ENCODE data around the gene GPR39. TPM values are rescaled to one million over a fixed set of nuclear protein-coding genes. Genes with fewer than 3 reads are reported as not detected.

Gene GPR39
- polyA plus RNA-seq, 4 donors = 0.22 to 4.9 (median 3.9) TPM

GRCh38 chr2:132589966-132590365, 173.4 kb downstream of the GPR39 start:
- DNase-seq (ENCODE audit: low read depth in 4 of 4, low spot score in 3 of 4) = no peak

- no peak for DNase-seq (ENCODE audit: low read depth in 4 of 4, low spot score in 3 of 4)
These were observed 176.6 kb downstream of the GPR39 start for GRCh38 chr2:132593171-132593570.

- no peak for DNase-seq (ENCODE audit: low read depth in 4 of 4, low spot score in 3 of 4)
These were observed 178.6 kb downstream of the GPR39 start for GRCh38 chr2:132595186-132595585.

GRCh38 chr2:132595693-132596092, 179.1 kb downstream of the GPR39 start:
- no peak for DNase-seq (ENCODE audit: low read depth in 4 of 4, low spot score in 3 of 4)

GRCh38 chr2:132597166-132597565, 180.6 kb downstream of the GPR39 start:
- no peak for DNase-seq (ENCODE audit: low read depth in 4 of 4, low spot score in 3 of 4)

- DNase-seq (ENCODE audit: low read depth in 4 of 4, low spot score in 3 of 4) = no peak
These were observed 181.2 kb downstream of the GPR39 start for GRCh38 chr2:132597831-132598230.

- DNase-seq (ENCODE audit: low read depth in 4 of 4, low spot score in 3 of 4) = no peak
These were observed 181.9 kb downstream of the GPR39 start for GRCh38 chr2:132598536-132598935.

- DNase-seq (ENCODE audit: low read depth in 4 of 4, low spot score in 3 of 4) = no peak
These were observed 183.0 kb downstream of the GPR39 start for GRCh38 chr2:132599556-132599955.

- DNase-seq (ENCODE audit: low read depth in 4 of 4, low spot score in 3 of 4) = no peak
These were observed 188.0 kb downstream of the GPR39 start for GRCh38 chr2:132604561-132604960.

GRCh38 chr2:132605236-132606180, 188.9 kb downstream of the GPR39 start:
- DNase-seq (ENCODE audit: low read depth in 4 of 4, low spot score in 3 of 4) = no peak

GRCh38 chr2:132606649-132607048, 190.0 kb downstream of the GPR39 start:
- DNase-seq (ENCODE audit: low read depth in 4 of 4, low spot score in 3 of 4) = no peak

GRCh38 chr2:132607426-132608090, 191.0 kb downstream of the GPR39 start:
- no peak for DNase-seq (ENCODE audit: low read depth in 4 of 4, low spot score in 3 of 4)

- DNase-seq (ENCODE audit: low read depth in 4 of 4, low spot score in 3 of 4) = no peak
These were observed 191.7 kb downstream of the GPR39 start for GRCh38 chr2:132608311-132608710.

GRCh38 chr2:132609101-132609890, 192.7 kb downstream of the GPR39 start:
- no peak for DNase-seq (ENCODE audit: low read depth in 4 of 4, low spot score in 3 of 4)

- no peak for DNase-seq (ENCODE audit: low read depth in 4 of 4, low spot score in 3 of 4)
These were observed 195.1 kb downstream of the GPR39 start for GRCh38 chr2:132611719-132612118.

GRCh38 chr2:132615329-132616085, 198.9 kb downstream of the GPR39 start:
- DNase-seq (ENCODE audit: low read depth in 4 of 4, low spot score in 3 of 4) = no peak

GRCh38 chr2:132617989-132618388, 201.4 kb downstream of the GPR39 start:
- DNase-seq (ENCODE audit: low read depth in 4 of 4, low spot score in 3 of 4) = no peak

- DNase-seq (ENCODE audit: low read depth in 4 of 4, low spot score in 3 of 4) = no peak
These were observed 202.1 kb downstream of the GPR39 start for GRCh38 chr2:132618734-132619133.

- no peak for DNase-seq (ENCODE audit: low read depth in 4 of 4, low spot score in 3 of 4)
These were observed 203.5 kb downstream of the GPR39 start for GRCh38 chr2:132620115-132620514.

GRCh38 chr2:132621131-132621875, 204.7 kb downstream of the GPR39 start:
- DNase-seq (ENCODE audit: low read depth in 4 of 4, low spot score in 3 of 4) = no peak
